Lower leg skin (tissue), 4 donors: ENCODE results near the gene SIMC1. TPM values are rescaled to one million over a fixed set of nuclear protein-coding genes. Genes with fewer than 3 reads are reported as not detected.

Source experiments
- DNase-seq, 2 donors: peaks; one replicate each; pipeline ENCODE4 v3.0.0-alpha.2; 2019; ENCODE audit warnings: low spot score in 2 of 2
- H3K4me3 ChIP-seq: fragments of 200-600 bp; sonication (generic); 2 replicates; pipeline ENCODE4 v1.5.1; 2017; ENCODE audit warnings: mild to moderate bottlenecking, low read depth; ENCODE audit not compliant: poor library complexity, severe bottlenecking
- POLR2A ChIP-seq, 2 donors: fragments of 450-650 bp; IDR thresholded peaks; one replicate each; pipeline ENCODE4 v1.6.1; 2016 to 2017; ENCODE audit warnings: antibody characterized with exemption in 2 of 2, mild to moderate bottlenecking in 1 of 2, moderate library complexity in 1 of 2
- WGBS, 2 donors: methylation state at CpG; one replicate each; pipeline ENCODE4 v1.1.5; 2018; 5-methylcytosine and 5-hydroxymethylcytosine counted together
- intact Hi-C: fragments of 100-400 bp; cut with DNase I; formaldehyde crosslinking; loops from one replicate; pipeline ENCODE4 v1.15.0; 2023; ENCODE audit warnings: low total_unique reads
- total RNA-seq, 4 donors: library from RNA; depleted of rRNA; stranded (reverse); fragments of >200 nt; gene quantifications; one replicate each; pipeline ENCODE4 v1.1.0, GENCODE V29; 2016
- TF ChIP-seq, protein P1 (sequence below), 3 donors: fragments of 450-650 bp; IDR thresholded peaks; one replicate each; pipeline ENCODE4 v1.5.1; 2016; ENCODE audit warnings: antibody characterized with exemption in 3 of 3, mild to moderate bottlenecking in 3 of 3, moderate library complexity in 2 of 3

The SIMC1 gene
- total RNA-seq, 4 donors from 2014 or later = 7.5 to 14.9 (median 11.0) TPM

DNA sequence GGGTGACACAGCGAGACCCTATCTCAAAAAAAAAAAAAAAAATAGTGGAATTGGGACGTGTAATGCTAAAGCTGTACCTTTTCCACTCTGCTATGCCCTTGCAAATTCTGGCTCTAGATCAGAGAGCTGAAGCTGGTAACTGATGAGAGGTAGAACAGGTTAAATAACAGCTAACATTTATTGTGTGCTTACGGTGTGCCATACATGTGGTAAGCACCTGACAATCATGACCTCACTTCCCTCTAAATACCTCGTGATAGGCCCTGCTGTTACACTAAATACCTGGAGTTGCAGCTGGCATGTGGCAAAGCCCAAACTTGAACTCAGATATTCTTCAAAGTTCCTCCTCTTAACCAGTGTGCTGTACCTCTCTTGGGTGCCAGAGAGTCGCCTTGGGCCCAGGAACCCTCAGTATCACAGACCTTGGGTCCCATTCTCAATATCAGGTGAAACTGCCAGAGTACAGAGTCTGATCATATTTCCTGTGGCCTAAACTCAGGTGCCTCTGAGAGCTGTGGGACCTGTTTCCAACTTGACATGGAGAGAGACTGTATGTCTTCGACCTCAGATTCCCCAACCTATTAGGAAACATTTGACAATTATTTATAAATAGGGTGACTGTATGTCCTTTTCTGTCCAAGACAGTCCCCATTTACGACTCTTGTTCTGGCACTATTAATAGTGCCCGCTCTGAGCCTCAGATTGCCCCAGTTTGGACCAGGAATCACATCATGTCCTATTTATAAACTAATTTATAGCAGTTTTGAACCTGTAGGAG lies 131.9 kb downstream of the SIMC1 start:
- DNase-seq = no peak
- TF ChIP-seq, protein P1, sequence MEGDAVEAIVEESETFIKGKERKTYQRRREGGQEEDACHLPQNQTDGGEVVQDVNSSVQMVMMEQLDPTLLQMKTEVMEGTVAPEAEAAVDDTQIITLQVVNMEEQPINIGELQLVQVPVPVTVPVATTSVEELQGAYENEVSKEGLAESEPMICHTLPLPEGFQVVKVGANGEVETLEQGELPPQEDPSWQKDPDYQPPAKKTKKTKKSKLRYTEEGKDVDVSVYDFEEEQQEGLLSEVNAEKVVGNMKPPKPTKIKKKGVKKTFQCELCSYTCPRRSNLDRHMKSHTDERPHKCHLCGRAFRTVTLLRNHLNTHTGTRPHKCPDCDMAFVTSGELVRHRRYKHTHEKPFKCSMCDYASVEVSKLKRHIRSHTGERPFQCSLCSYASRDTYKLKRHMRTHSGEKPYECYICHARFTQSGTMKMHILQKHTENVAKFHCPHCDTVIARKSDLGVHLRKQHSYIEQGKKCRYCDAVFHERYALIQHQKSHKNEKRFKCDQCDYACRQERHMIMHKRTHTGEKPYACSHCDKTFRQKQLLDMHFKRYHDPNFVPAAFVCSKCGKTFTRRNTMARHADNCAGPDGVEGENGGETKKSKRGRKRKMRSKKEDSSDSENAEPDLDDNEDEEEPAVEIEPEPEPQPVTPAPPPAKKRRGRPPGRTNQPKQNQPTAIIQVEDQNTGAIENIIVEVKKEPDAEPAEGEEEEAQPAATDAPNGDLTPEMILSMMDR (IDR thresholded peaks at IDR 0.05) = no peak
- no peak for TF ChIP-seq POLR2A (IDR thresholded peaks at IDR 0.05)
- WGBS, 2 donors = 87% methylated on average over 8 of the region's 8 CpGs
- H3K4me3 ChIP-seq = no peak overlapping the region
- intact Hi-C loops = no loop called here

DNA sequence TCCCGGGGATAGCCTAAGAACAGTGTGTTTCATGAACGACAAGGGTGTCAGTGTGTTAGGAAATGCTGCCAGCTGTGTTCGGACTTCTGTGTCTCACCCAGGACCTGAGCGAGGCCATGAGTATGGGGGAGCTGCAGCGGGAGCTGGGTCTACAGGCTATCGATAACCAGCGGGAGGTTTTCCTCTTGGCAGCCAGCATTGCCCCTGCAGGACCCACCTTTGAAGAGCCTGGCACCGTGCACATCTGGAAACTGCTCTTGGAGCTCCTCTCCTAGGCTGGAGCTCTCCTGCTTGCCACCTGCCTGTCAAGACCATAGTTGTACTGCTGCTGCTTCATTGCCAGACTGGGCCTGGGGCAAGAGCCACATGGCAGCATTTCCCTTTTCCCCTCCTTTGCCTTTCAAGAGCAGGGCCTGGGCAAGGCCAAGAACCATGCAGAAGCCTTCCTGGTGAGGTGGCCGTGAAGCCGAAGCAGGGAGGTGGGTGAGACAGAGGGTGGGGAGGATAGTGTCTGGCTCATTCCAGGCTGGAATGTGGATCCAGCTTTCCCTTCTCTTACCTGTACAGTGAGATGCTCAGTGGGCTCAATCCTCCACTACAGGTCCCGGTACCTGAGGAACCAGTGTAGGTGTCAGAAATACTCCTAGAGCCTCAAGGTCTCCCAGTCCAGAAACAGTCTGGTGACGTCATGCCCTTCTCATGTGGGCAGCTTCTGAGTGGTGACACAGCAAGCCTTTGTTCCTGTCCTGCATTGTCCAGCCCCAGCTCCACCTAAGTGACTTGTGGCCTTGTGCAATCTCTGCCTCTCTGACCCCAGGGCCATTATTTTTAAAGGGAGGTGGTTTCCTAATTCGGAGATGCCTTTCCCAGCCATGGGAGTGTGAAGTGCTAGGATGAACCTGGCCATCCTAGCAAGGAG lies 133.7 kb downstream of the SIMC1 start:
- DNase-seq = no peak
- TF ChIP-seq, protein P1 (IDR thresholded peaks at IDR 0.05) = no peak
- TF ChIP-seq POLR2A (IDR thresholded peaks at IDR 0.05) = no peak
- H3K4me3 ChIP-seq = no peak overlapping the region
- WGBS, 2 donors = 91 to 94% methylated on average over 11 to 13 of the region's 13 CpGs
- intact Hi-C loops = no loop called here

DNA sequence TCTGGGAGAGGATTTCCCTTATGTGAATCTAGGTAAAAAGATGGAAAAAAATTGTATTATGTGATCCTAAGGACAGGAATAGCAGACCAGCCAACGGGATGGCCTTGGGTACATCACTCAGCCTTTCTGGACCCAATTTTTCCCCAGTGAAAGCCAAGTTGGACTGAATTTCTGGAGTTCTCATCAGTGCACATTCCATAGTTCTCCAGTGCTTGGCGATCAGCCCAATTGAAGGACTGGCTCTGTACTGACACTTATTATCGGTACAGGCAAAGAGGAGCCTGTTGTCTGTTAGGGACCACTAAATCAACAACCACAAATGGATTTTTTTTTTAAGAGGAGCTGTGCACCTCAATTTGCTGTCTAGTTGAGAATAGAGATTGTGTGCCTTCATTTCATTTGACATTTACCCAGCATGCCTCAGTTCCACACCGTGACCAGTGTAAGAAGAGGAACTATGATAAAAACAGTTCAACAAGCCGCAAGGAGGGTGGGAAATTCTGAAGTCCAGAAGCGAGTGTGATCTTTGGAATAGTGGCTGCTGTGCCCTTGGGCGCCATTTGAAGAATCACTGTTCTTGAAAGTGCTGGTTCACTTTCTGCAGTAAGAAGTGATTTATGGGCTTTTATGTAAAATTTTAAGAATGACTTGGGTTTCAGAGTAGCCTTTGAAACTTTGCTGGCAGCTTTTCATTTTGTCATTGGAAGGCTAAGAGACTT lies 135.0 kb downstream of the SIMC1 start:
- H3K4me3 ChIP-seq = no peak overlapping the region
- no peak for DNase-seq
- 54 to 57% methylated on average over 7 of the region's 7 CpGs for WGBS, 2 donors
- TF ChIP-seq POLR2A (IDR thresholded peaks at IDR 0.05) = no peak
- TF ChIP-seq, protein P1 (IDR thresholded peaks at IDR 0.05) = no peak
- intact Hi-C loops = no loop called here

DNA sequence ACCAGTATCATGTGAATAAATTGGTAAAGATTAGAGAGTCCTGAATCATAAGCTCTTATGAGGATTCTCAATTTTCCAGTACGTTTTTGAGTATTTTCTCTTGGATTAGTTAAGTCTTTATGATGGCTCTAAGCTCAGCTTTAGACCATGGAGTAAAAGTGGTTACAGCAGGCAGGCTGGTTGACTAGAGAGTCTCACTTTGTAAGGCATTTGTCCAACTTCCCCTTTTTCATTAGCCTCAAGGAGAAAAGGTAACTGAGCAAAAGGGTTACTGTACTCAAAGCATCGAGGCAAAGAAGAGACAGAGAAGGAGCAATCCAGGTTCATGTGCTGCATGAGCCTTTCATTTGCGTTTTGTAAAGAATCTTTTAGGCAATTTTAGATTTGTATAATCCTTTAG lies 141.7 kb downstream of the SIMC1 start:
- TF ChIP-seq, protein P1 (IDR thresholded peaks at IDR 0.05) = no peak
- TF ChIP-seq POLR2A (IDR thresholded peaks at IDR 0.05) = no peak
- intact Hi-C loops = no loop called here
- no peak overlapping the region for H3K4me3 ChIP-seq
- no peak for DNase-seq
- 82 to 89% methylated on average over 3 of the region's 3 CpGs for WGBS, 2 donors

DNA sequence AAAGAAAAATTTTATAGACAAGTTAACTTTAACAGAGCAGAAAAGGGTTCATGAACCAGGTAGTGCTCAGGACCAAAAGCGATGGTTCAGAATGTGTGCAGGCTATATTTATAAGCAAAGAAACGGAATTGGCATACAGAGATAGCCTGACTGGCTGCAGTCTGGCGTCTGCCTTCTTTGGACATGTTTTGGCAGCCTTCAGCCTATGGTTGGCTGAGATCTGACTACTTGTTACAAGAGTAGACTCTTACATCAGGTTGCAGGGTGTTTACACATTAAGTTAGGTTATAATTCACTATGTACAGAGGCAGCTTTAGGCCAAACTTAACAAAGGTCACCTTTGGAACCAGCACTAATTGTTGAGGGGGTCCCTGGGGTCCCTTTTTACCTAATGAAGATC lies 143.2 kb downstream of the SIMC1 start:
- TF ChIP-seq POLR2A (IDR thresholded peaks at IDR 0.05) = no peak
- TF ChIP-seq, protein P1 (IDR thresholded peaks at IDR 0.05) = no peak
- intact Hi-C loops = no loop called here
- WGBS, 2 donors = 63% methylated on average over 3 of the region's 3 CpGs
- no peak for DNase-seq
- no peak overlapping the region for H3K4me3 ChIP-seq
